GM12892 (cell line): Measurements from ENCODE around the gene NRXN3.

Source experiments
- POLR2A ChIP-seq: IDR thresholded peaks from 2 replicates; pipeline ENCODE4 v1.6.1; 2011; ENCODE audit warnings: low read depth, low read length, control low read depth
- POLR2AphosphoS5 ChIP-seq: IDR thresholded peaks from 2 replicates; pipeline ENCODE4 v1.6.1; 2011; ENCODE audit warnings: low read depth, low read length, control low read depth

GRCh38 chr14:79407572-79407971, 1237.4 kb downstream of the NRXN3 start:
- TF ChIP-seq POLR2AphosphoS5 (no peak), POLR2A (no peak)
